Caco-2 (cell line): ENCODE data around the gene COPZ2. TPM values are rescaled to one million over a fixed set of nuclear protein-coding genes. Genes with fewer than 3 reads are reported as not detected.

Source experiments
- BruUV-seq: library from RNA; stranded (reverse); fragments of 400-500 nt; replicated peaks from 2 replicates; lab custom pipeline; 2021; lab: Mats Ljungman, UMichigan
- CTCF ChIA-PET: fragments of 300-600 bp; sonication (Branson Sonifier 250); formaldehyde crosslinking; loops from one replicate; lab custom pipeline; 2022; ENCODE audit warnings: antibody characterized with exemption; lab: Charles Lee
- POLR2A ChIA-PET: fragments of 300-600 bp; sonication (Branson Sonifier 250); formaldehyde crosslinking; loops from one replicate; lab custom pipeline; 2022; ENCODE audit warnings: antibody characterized with exemption; lab: Charles Lee
- DNase-seq, 2 experiments: peaks; one replicate each; pipeline versions ENCODE4 v3.0.0 to v3.0.0-alpha.2; 2020 to 2022
- H3K27me3 ChIP-seq: replicated peaks from 2 replicates; pipeline ENCODE4 v1.6.0; 2011; ENCODE audit warnings: low read length; ENCODE audit not compliant: control insufficient read depth, insufficient read depth
- H3K36me3 ChIP-seq: 2 replicates; pipeline ENCODE4 v1.5.1; 2011; ENCODE audit warnings: low read length; ENCODE audit not compliant: control insufficient read depth, insufficient read depth
- H3K4me1 ChIP-seq: fragments of 250-450 bp; sonication (Bioruptor Pico); 2 replicates; pipeline ENCODE4 v1.5.1; 2020; ENCODE audit warnings: mild to moderate bottlenecking
- H3K4me3 ChIP-seq: 2 replicates; pipeline ENCODE4 v1.5.1; 2011; ENCODE audit warnings: low read depth, mild to moderate bottlenecking, control low read depth, low read length
- H3K9me3 ChIP-seq: fragments of 250-450 bp; sonication (Bioruptor Pico); 2 replicates; pipeline ENCODE4 v1.5.1; 2020; ENCODE audit warnings: mild to moderate bottlenecking, moderate library complexity
- H3K27ac Mint-ChIP-seq: one replicate; pipeline ENCODE4 v1.8.0; 2022; ENCODE audit warnings: mixed read lengths; ENCODE audit not compliant: unreplicated experiment
- H3K27me3 Mint-ChIP-seq: one replicate; pipeline ENCODE4 v1.8.0; 2022; ENCODE audit warnings: mixed read lengths; ENCODE audit not compliant: insufficient read depth, unreplicated experiment
- H3K36me3 Mint-ChIP-seq: one replicate; pipeline ENCODE4 v1.8.0; 2022; ENCODE audit warnings: mild to moderate bottlenecking, mixed read lengths; ENCODE audit not compliant: insufficient read depth, unreplicated experiment
- H3K4me1 Mint-ChIP-seq: one replicate; pipeline ENCODE4 v1.8.0; 2022; ENCODE audit warnings: low read depth, mixed read lengths; ENCODE audit not compliant: unreplicated experiment
- H3K4me3 Mint-ChIP-seq: one replicate; pipeline ENCODE4 v1.8.0; 2022; ENCODE audit warnings: mild to moderate bottlenecking, moderate library complexity, mixed read lengths; ENCODE audit not compliant: unreplicated experiment
- H3K9me3 Mint-ChIP-seq: one replicate; pipeline ENCODE4 v1.8.0; 2022; ENCODE audit warnings: mixed read lengths; ENCODE audit not compliant: unreplicated experiment
- CTCF ChIP-seq, 2 experiments: fragments of 200-600 bp in 1 of 2; IDR thresholded peaks; 1 replicate in 1 of 2; 2 replicates in 1 of 2; pipeline versions ENCODE4 v1.5.1 to v1.8.0; 2011 to 2022; ENCODE audit warnings: antibody characterized with exemption in 1 of 2, control low read depth in 1 of 2, inconsistent platforms in 1 of 2, low read depth in 1 of 2, low read length in 1 of 2, mild to moderate bottlenecking in 1 of 2, moderate library complexity in 1 of 2; ENCODE audit not compliant: insufficient read depth in 1 of 2, severe bottlenecking in 1 of 2, unreplicated experiment in 1 of 2
- intact Hi-C: fragments of 100-400 bp; cut with micrococcal nuclease; formaldehyde crosslinking; loops from one replicate; pipeline ENCODE4 v1.10.0; 2022; ENCODE audit not compliant: unreplicated experiment
- total RNA-seq: library from RNA; stranded (reverse); gene quantifications from 2 replicates; pipeline ENCODE4 v1.2.3, GENCODE V29; 2022

Gene COPZ2
- total RNA-seq, 1 experiment from 2014 or later, result 6.7 TPM

- Mint-ChIP-seq H3K27me3 (peaks cover 11% of the 10 kb centered on the region), H3K36me3 (peaks cover 13% of the 10 kb centered on the region), H3K27ac (peak overlapping the region; percentile 1), H3K9me3 (no peaks in the 10 kb centered on the region), H3K4me1 (peaks cover 34% of the 10 kb centered on the region), H3K4me3 (peak overlapping the region; percentile 87)
- no peak for TF ChIP-seq CTCF (IDR thresholded peaks at IDR 0.05; ENCODE audit: insufficient read depth in 1 of 2, low read depth in 1 of 2, low read length in 1 of 2, severe bottlenecking in 1 of 2, unreplicated experiment in 1 of 2)
- Histone ChIP-seq H3K9me3 (no peaks in the 10 kb centered on the region), H3K4me1 (peaks cover 26% of the 10 kb centered on the region), H3K27me3 (peaks cover 5% of the 10 kb centered on the region), H3K36me3 (no peaks in the 10 kb centered on the region), H3K4me3 (no peak overlapping the region)
- POLR2A ChIA-PET, result interaction anchor here (1.1 to 3.4 kb wide), 3 partner anchors 21 to 39 kb away, joined by 3 to 46 read pairs (median 4); partner anchors contain the start of gene NFE2L1
- intact Hi-C loops, result loop anchor here (5.0 to 10.0 kb wide), 3 partner anchors 280 to 430 kb away; no protein-coding TSS in a partner anchor
- CTCF ChIA-PET, result interaction anchor here (0.8 to 3.6 kb wide), 28 partner anchors 9 to 591 kb away, joined by 3 to 225 read pairs (median 5); partner anchors contain the start of genes CDK5RAP3, LRRC46, MRPL10 and NFE2L1
- DNase-seq, result peak in 1 of 2 experiments; percentile 65
- no TSS peak for BruUV-seq
Observed at GRCh38 chr17:48027322-48027981, 10.1 kb downstream of the COPZ2 start.

GRCh38 chr17:48026502-48027321, 10.9 kb downstream of the COPZ2 start:
- CTCF ChIA-PET, result interaction anchor here (0.5 to 3.6 kb wide), 51 partner anchors 8 to 668 kb away, joined by 3 to 225 read pairs (median 5); partner anchors contain the start of genes CBX1, CDK5RAP3, LRRC46 and MRPL10
- POLR2A ChIA-PET, result interaction anchor here (1.0 to 3.4 kb wide), 4 partner anchors 21 to 81 kb away, joined by 3 to 46 read pairs (median 4); partner anchors contain the start of genes NFE2L1 and SNX11
- BruUV-seq, result no TSS peak
- peaks cover 13% of the 10 kb centered on the region for H3K36me3 Mint-ChIP-seq
- intact Hi-C loops, result loop anchor here (1.0 to 10.0 kb wide), 5 partner anchors 42 to 431 kb away; no protein-coding TSS in a partner anchor
- H3K4me1 ChIP-seq, result peaks cover 26% of the 10 kb centered on the region
- DNase-seq, result peak; percentile 97
- no peaks in the 10 kb centered on the region for H3K9me3 ChIP-seq
- H3K27me3 Mint-ChIP-seq, result peaks cover 15% of the 10 kb centered on the region
- H3K4me1 Mint-ChIP-seq, result peaks cover 34% of the 10 kb centered on the region
- no peaks in the 10 kb centered on the region for H3K36me3 ChIP-seq
- H3K27me3 ChIP-seq, result peaks cover 5% of the 10 kb centered on the region
- TF ChIP-seq CTCF (IDR thresholded peaks at IDR 0.05; ENCODE audit: insufficient read depth in 1 of 2, low read depth in 1 of 2, low read length in 1 of 2, severe bottlenecking in 1 of 2, unreplicated experiment in 1 of 2), result peak; percentile 100
- peak overlapping the region; percentile 89 for H3K27ac Mint-ChIP-seq
- no peaks in the 10 kb centered on the region for H3K9me3 Mint-ChIP-seq
- H3K4me3 ChIP-seq, result no peak overlapping the region
- H3K4me3 Mint-ChIP-seq, result peak overlapping the region; percentile 87
